Upper lobe of left lung (tissue), 6 donors: Measurements from ENCODE around the gene ESR2. TPM values are rescaled to one million over a fixed set of nuclear protein-coding genes. Genes with fewer than 3 reads are reported as not detected.
A peak's percentile ranks its signal among the peaks of the same experiment; 100 is the strongest.

Experiments
- ATAC-seq, 2 donors: fragments of 200-7000 bp; cut with Tn5 transposase; one replicate each; pipeline ENCODE4 v1.9.1; 2022; ENCODE audit warnings: mild to moderate bottlenecking in 2 of 2, moderate library complexity in 2 of 2; ENCODE audit not compliant: low FRiP score in 2 of 2
- DNase-seq, 2 donors: peaks; one replicate each; pipeline ENCODE4 v3.0.0-alpha.2; 2019 to 2020
- H3K27ac ChIP-seq, 4 donors: fragments of 200-600 bp; sonication (generic); one replicate each; pipeline ENCODE4 v1.5.1; 2016 to 2019
- H3K27me3 ChIP-seq, 4 donors: fragments of 200-600 bp; sonication (generic); one replicate each; pipeline ENCODE4 v1.5.1; 2017 to 2019
- H3K36me3 ChIP-seq, 4 donors: fragments of 200-600 bp; sonication (generic); one replicate each; pipeline ENCODE4 v1.5.1; 2016 to 2019
- H3K4me1 ChIP-seq, 4 donors: fragments of 200-600 bp; sonication (generic); one replicate each; pipeline ENCODE4 v1.5.1; 2018 to 2019
- H3K4me3 ChIP-seq, 4 donors: fragments of 200-600 bp; sonication (generic); one replicate each; pipeline ENCODE4 v1.5.1; 2017 to 2019; ENCODE audit warnings: mild to moderate bottlenecking in 2 of 4, moderate library complexity in 1 of 4
- H3K9me3 ChIP-seq, 4 donors: fragments of 200-600 bp; sonication (generic); one replicate each; pipeline ENCODE4 v1.5.1; 2018 to 2019
- CTCF ChIP-seq, 6 experiments: fragments of 450-650 bp in 4 of 6; fragments of 200-600 bp in 2 of 6; sonication (generic) in 2 of 6; IDR thresholded peaks; one replicate each; pipeline ENCODE4 v1.5.1; 2016 to 2019; ENCODE audit warnings: antibody characterized with exemption in 6 of 6
- EP300 ChIP-seq, 4 donors: sonication (generic); formaldehyde crosslinking; IDR thresholded peaks; one replicate each; pipeline ENCODE4 v1.5.1; 2017; ENCODE audit warnings: antibody characterized with exemption in 4 of 4, control low read depth in 2 of 4
- POLR2A ChIP-seq, 4 donors: fragments of 450-650 bp; IDR thresholded peaks; one replicate each; pipeline ENCODE4 v1.5.1; 2016 to 2017; ENCODE audit warnings: antibody characterized with exemption in 4 of 4, mild to moderate bottlenecking in 2 of 4
- POLR2AphosphoS5 ChIP-seq, 2 donors: sonication (generic); formaldehyde crosslinking; IDR thresholded peaks; one replicate each; pipeline ENCODE4 v1.5.1; 2017; ENCODE audit warnings: antibody characterized with exemption in 2 of 2
- WGBS, 2 donors: methylation state at CpG; one replicate each; pipeline ENCODE4 v1.1.5; 2017 to 2018; 5-methylcytosine and 5-hydroxymethylcytosine counted together
- total RNA-seq, 6 donors: library from RNA; depleted of rRNA in 4 of 6; stranded (reverse); fragments of >200 nt in 4 of 6; gene quantifications; one replicate each; pipeline versions ENCODE4 v1.1.0 to v1.2.1, GENCODE V29; 2016 to 2021
- donor health status: DM: no; HTN: no; CAD: no; lungs with moderate emphysema.
- donor health status: DM: no; HTN: yes; CAD: no; lungs with severe emphysema.

ESR2 gene
- total RNA-seq, 6 donors from 2014 or later: 0.20 to 3.6 (median 0.86) TPM; not detected in 1

- Histone ChIP-seq H3K36me3 (peaks cover 8 to 78% (median 53%) of the 10 kb centered on the region in 4 donors), H3K4me3 (no peak overlapping the region), H3K4me1 (no peaks in the 10 kb centered on the region), H3K9me3 (no peaks in the 10 kb centered on the region), H3K27me3 (no peaks in the 10 kb centered on the region), H3K27ac (no peak overlapping the region)
- TF ChIP-seq EP300 (IDR thresholded peaks at IDR 0.05) (no peak), POLR2AphosphoS5 (IDR thresholded peaks at IDR 0.05) (no peak), CTCF (IDR thresholded peaks at IDR 0.05) (no peak), POLR2A (IDR thresholded peaks at IDR 0.05) (no peak)
- DNase-seq (no peak), ATAC-seq (no peak)
- WGBS, 2 donors: 89 to 96% methylated on average over 1 of the region's 1 CpG
These were observed 66.3 kb downstream of the ESR2 start for GRCh38 chr14:64227856-64228255.

GRCh38 chr14:64225151-64225757 is 68.9 kb downstream of the ESR2 start:
- H3K4me3 ChIP-seq: no peak overlapping the region
- 89 to 95% methylated on average over 7 to 9 of the region's 10 CpGs for WGBS, 2 donors
- H3K36me3 ChIP-seq: peaks cover 8 to 89% (median 74%) of the 10 kb centered on the region in 4 donors
- no peaks in the 10 kb centered on the region for H3K27me3 ChIP-seq
- H3K27ac ChIP-seq: no peak overlapping the region
- DNase-seq (peak in 1 of 2 donors; percentile 37), ATAC-seq (peak in 1 of 2 donors; percentile 55)
- no peaks in the 10 kb centered on the region for H3K9me3 ChIP-seq
- TF ChIP-seq POLR2AphosphoS5 (IDR thresholded peaks at IDR 0.05): no peak
- no peak for TF ChIP-seq CTCF (IDR thresholded peaks at IDR 0.05)
- no peaks in the 10 kb centered on the region for H3K4me1 ChIP-seq

- Histone ChIP-seq H3K27me3 (no peaks in the 10 kb centered on the region), H3K27ac (peak overlapping the region in 1 of 4 donors; percentile 10), H3K4me3 (no peak overlapping the region), H3K4me1 (no peaks in the 10 kb centered on the region), H3K36me3 (peaks cover 24 to 94% (median 73%) of the 10 kb centered on the region in 4 donors), H3K9me3 (no peaks in the 10 kb centered on the region)
- ATAC-seq (no peak), DNase-seq (peak in 1 of 2 donors; percentile 40)
- peak in 1 of 4 donors; percentile 35 for TF ChIP-seq EP300 (IDR thresholded peaks at IDR 0.05)
- no peak for TF ChIP-seq POLR2A (IDR thresholded peaks at IDR 0.05)
- TF ChIP-seq POLR2AphosphoS5 (IDR thresholded peaks at IDR 0.05): peak in 1 of 2 donors; percentile 41
- 82 to 89% methylated on average over 12 to 14 of the region's 14 CpGs for WGBS, 2 donors
These were observed 72.7 kb downstream of the ESR2 start for GRCh38 chr14:64221391-64222003.

- WGBS, 2 donors: 63 to 67% methylated on average over 4 to 14 of the region's 14 CpGs
- no peak overlapping the region for H3K4me3 ChIP-seq
- DNase-seq (peak in 1 of 2 donors; percentile 36), ATAC-seq (no peak)
- TF ChIP-seq EP300 (IDR thresholded peaks at IDR 0.05): no peak
- no peak for TF ChIP-seq POLR2AphosphoS5 (IDR thresholded peaks at IDR 0.05)
- TF ChIP-seq CTCF (IDR thresholded peaks at IDR 0.05): no peak
- no peak for TF ChIP-seq POLR2A (IDR thresholded peaks at IDR 0.05)
- H3K4me1 ChIP-seq: no peaks in the 10 kb centered on the region
- H3K27ac ChIP-seq: peak overlapping the region in 1 of 4 donors; percentile 27
- no peaks in the 10 kb centered on the region for H3K9me3 ChIP-seq
- H3K36me3 ChIP-seq: peaks cover 28 to 100% (median 77%) of the 10 kb centered on the region in 4 donors
- no peaks in the 10 kb centered on the region for H3K27me3 ChIP-seq
These were observed 73.7 kb downstream of the ESR2 start for GRCh38 chr14:64220466-64220865.

GRCh38 chr14:64220056-64220455 is 74.1 kb downstream of the ESR2 start:
- H3K36me3 ChIP-seq: peaks cover 28 to 100% (median 77%) of the 10 kb centered on the region in 4 donors
- H3K27me3 ChIP-seq: no peaks in the 10 kb centered on the region
- TF ChIP-seq POLR2AphosphoS5 (IDR thresholded peaks at IDR 0.05) (no peak), POLR2A (IDR thresholded peaks at IDR 0.05) (no peak), CTCF (IDR thresholded peaks at IDR 0.05) (no peak), EP300 (IDR thresholded peaks at IDR 0.05) (no peak)
- no peak overlapping the region for H3K4me3 ChIP-seq
- ATAC-seq: no peak
- WGBS, 2 donors: 91% methylated on average over 4 of the region's 4 CpGs
- H3K4me1 ChIP-seq: no peaks in the 10 kb centered on the region
- H3K27ac ChIP-seq: peak overlapping the region in 1 of 4 donors; percentile 5
- H3K9me3 ChIP-seq: no peaks in the 10 kb centered on the region
- DNase-seq: no peak
